Activated CD8-positive, alpha-beta memory T cell treated with anti-CD3 and anti-CD28 coated beads for 36 hours (primary cell): Measurements from ENCODE around the gene TRPC4. TPM values are rescaled to one million over a fixed set of nuclear protein-coding genes. Genes with fewer than 3 reads are reported as not detected.
"Not testable (repeated sequence)": the region's sequence is repeated elsewhere in the genome, so short reads cannot be mapped to it uniquely, and the experiment has no call there.

Experiments
- CTCF ChIA-PET: fragments of 350-600 bp; sonication (Branson Sonifier 250); formaldehyde crosslinking; loops from one replicate; lab custom pipeline; 2021; ENCODE audit warnings: antibody characterized with exemption; lab: Charles Lee
- POLR2A ChIA-PET: fragments of 350-600 bp; sonication (Branson Sonifier 250); formaldehyde crosslinking; loops from one replicate; lab custom pipeline; 2021; ENCODE audit warnings: antibody characterized with exemption; lab: Charles Lee
- total RNA-seq, 2 experiments: library from RNA; stranded (reverse); gene quantifications; one replicate each; pipeline ENCODE4 v1.2.3, GENCODE V29; 2021

The TRPC4 gene
- total RNA-seq, 2 experiments from 2014 or later = not detected

GRCh38 chr13:37621811-37622361 lies 247.7 kb downstream of the TRPC4 start:
- POLR2A ChIA-PET = no interaction called here
- CTCF ChIA-PET = no interaction called here

GRCh38 chr13:37618554-37618953 lies 251.0 kb downstream of the TRPC4 start:
- POLR2A ChIA-PET = no interaction called here
- CTCF ChIA-PET = no interaction called here

- POLR2A ChIA-PET = no interaction called here
- CTCF ChIA-PET = no interaction called here
Observed at GRCh38 chr13:37617173-37617572, 252.4 kb downstream of the TRPC4 start.

GRCh38 chr13:37616131-37616530 lies 253.4 kb downstream of the TRPC4 start:
- CTCF ChIA-PET = no interaction called here
- POLR2A ChIA-PET = no interaction called here

GRCh38 chr13:37615276-37615675 lies 254.3 kb downstream of the TRPC4 start:
- CTCF ChIA-PET = no interaction called here

GRCh38 chr13:37613638-37614037 lies 255.9 kb downstream of the TRPC4 start:
- ChIA-PET CTCF (no interaction called here), POLR2A (no interaction called here)

More at GRCh38 chr13:37615276-37615675, 254.3 kb downstream of the TRPC4 start:
- POLR2A ChIA-PET = no interaction called here

GRCh38 chr13:37613236-37613635 lies 256.3 kb downstream of the TRPC4 start:
- CTCF ChIA-PET = no interaction called here
- POLR2A ChIA-PET = no interaction called here

GRCh38 chr13:37608750-37609339 lies 260.7 kb downstream of the TRPC4 start:
- POLR2A ChIA-PET = no interaction called here
- CTCF ChIA-PET = no interaction called here

- CTCF ChIA-PET = no interaction called here
- POLR2A ChIA-PET = no interaction called here
Observed at GRCh38 chr13:37602733-37603381, 266.7 kb downstream of the TRPC4 start.

- ChIA-PET POLR2A (no interaction called here), CTCF (no interaction called here)
Observed at GRCh38 chr13:37601648-37602440, 267.7 kb downstream of the TRPC4 start.

- CTCF ChIA-PET = no interaction called here
- POLR2A ChIA-PET = no interaction called here
Observed at GRCh38 chr13:37599519-37599918, 270.1 kb downstream of the TRPC4 start.

- ChIA-PET POLR2A (no interaction called here), CTCF (no interaction called here)
Observed at GRCh38 chr13:37598597-37598996, 271.0 kb downstream of the TRPC4 start, which contains the start of gene POSTN. TSS of gene POSTN (minus strand) at chr13:37598768. CDS start at chr13:37598726, 42 bp downstream.

- ChIA-PET POLR2A (no interaction called here), CTCF (no interaction called here)
Observed at GRCh38 chr13:37597477-37598025, 272.0 kb downstream of the TRPC4 start.

- CTCF ChIA-PET = no interaction called here
- POLR2A ChIA-PET = no interaction called here
Observed at GRCh38 chr13:37596805-37597204, 272.8 kb downstream of the TRPC4 start.

- ChIA-PET POLR2A (no interaction called here), CTCF (interaction anchor here (0.7 kb wide), 1 partner anchor 11 kb away, joined by 3 read pairs; no protein-coding TSS in a partner anchor)
Observed at GRCh38 chr13:37595162-37595561, 274.4 kb downstream of the TRPC4 start.

- POLR2A ChIA-PET = no interaction called here
- CTCF ChIA-PET = no interaction called here
Observed at GRCh38 chr13:37594550-37594949, 275.0 kb downstream of the TRPC4 start.

- POLR2A ChIA-PET, CTCF ChIA-PET: not testable (repeated sequence)
Observed at GRCh38 chr13:37589381-37589780, 280.2 kb downstream of the TRPC4 start.

GRCh38 chr13:37587236-37587635 lies 282.3 kb downstream of the TRPC4 start:
- ChIA-PET CTCF (no interaction called here), POLR2A (no interaction called here)
